Amniotic epithelial cell (primary cell): ENCODE results near the gene CARD10.
"Not testable (repeated sequence)": the region's sequence is repeated elsewhere in the genome, so short reads cannot be mapped to it uniquely, and the experiment has no call there.

ENCODE experiments used
- DNase-seq: peaks from one replicate; pipeline ENCODE4 v3.0.0-alpha.2; 2010; ENCODE audit warnings: low read depth

The CARD10 gene

DNA sequence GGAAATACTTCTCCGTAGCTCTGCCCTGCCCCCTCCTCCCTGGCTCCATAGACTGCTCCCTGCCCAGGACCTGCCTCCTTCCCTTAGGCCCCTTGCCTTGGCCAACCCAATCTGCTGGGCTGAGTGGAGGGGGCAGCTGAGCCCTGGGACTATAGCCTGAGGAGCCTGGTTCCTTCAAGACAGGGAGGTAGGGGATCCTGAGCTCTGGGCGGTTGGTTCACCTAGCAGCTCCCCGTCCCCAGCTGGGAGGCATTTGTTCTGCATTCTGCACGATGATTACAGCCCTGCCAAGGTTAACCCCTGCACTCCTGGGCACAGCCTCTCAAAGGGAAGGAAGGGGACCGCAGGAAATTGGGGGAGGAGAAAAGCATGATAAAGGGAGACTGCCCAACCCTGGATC is 37.5 kb upstream of the CARD10 start:
- DNase-seq = no peak

DNA sequence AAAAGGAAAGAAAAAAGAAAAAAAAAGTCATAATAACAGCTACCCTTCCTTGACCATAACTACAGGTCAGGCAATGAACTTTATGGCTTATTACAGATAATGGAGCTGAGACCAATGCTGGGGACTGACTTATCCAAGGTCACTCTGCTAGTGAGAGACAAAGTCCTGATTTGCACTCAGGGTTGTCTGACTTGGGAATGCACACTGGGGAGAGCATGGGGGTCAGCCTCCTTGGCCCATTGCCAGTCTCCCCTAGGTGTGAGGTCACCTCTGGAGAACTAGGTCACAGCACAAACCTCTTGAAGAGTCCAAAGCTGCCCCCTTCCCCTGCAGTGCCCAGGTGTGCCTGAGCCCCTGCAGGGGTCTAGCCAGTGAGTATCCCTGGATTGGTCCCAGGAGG is 35.8 kb upstream of the CARD10 start:
- DNase-seq = no peak

DNA sequence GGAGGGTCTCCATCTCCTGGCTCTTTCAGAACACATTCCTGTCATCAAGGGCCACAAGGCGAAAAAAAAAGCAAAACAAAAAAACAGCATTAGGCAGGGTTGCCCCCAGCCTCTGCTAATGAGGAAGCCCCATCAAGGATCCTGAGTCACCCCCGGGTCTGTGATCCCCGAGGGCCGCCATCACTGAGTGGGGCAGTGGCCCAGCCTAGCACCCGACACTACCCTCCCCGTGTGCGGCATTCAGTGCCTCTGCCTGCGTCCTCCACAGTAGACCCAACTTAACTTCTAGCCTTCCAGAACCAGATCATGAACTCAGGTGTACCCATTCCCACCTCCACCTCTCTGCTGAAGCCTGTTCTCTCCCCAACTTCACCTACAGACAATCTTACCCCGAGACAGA is 34.5 kb upstream of the CARD10 start:
- DNase-seq = no peak

DNA sequence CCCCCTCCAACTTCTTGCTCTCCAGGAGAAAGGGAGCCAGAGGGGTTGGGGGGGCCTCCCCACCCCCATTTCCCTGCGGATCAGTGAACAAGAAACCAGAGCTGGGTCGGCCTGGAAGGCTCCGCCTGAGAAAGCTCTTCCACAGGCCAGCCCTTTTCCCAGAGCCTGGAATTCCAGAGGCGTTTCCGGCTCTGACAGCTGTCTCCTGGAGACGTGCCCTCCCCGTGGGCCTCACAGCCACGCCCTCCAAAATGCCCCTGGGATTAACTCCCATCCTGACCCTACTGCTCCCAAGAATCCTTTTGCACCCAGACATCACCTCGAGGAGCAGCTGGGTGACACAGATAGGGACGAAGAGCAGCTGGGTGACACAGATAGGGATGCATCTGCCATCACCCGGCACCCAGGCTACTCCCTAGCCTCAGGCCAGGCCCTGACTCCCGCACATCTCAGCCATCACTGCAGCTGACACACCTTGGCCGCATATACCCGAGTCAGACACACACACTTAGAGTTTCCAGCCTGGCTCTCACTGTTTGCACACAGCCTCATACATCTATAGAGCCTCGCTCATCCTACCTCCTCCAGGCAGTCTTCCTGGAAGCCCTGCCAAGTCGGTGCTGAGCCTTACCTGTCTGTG is 33.4 kb upstream of the CARD10 start:
- DNase-seq = peak; percentile 68

DNA sequence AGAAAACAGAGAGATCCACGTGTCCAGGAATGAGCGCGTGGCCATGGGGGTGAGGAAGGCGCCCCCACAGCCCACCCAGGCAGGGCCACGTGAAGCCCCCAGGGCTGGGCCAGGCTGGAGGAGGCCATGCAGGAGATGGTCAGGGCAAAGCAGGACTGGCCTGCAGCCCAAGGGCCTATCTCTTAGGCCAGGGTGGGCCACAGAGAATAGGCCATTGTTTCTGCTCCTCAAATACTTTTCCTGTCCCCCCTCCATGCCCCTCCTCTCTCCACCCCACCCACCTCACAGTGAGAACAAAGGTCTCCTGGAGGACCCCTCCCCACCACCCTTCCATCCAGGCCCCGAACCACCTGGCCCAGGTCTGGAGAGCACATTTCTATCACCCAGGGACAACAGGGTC is 32.8 kb upstream of the CARD10 start:
- DNase-seq = no peak

DNA sequence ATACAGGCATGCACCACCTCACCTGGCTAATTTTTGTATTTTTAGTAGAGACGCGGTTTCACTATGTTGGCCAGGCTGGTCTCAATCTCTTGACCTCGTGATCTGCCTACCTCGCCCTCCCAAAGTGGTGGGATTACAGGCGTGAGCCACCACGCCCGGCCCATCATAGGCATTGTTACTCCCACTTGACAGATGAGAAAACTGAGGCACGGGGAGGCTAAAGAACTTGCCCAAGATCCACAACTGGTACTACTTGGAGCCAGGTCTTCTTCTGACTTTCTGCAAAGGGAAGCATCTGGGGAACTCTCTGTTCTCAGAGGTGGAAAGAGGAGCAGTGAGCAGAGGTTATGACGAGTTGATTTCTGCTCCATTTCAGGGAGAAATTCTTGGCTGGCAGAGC is 31.7 kb upstream of the CARD10 start:
- DNase-seq = peak; percentile 43

DNA sequence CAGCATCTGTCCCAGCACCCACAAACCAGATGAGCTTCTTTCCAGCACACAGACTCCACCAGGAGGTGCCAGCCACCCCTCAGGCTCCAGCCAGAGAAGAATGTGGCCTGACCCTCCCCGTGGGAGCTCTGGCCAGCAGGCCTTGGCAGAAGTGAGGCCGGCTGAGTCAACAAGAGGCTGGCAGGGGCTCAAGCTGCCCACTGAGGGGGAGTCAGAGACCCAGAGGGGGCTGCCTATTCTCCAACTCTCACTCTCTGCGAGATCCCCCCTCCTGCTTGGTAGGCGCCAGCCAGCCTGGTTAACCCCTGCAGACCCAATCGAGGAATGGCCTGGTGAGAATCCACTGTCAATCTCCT is 30.5 kb upstream of the CARD10 start:
- peak; percentile 89 for DNase-seq

DNA sequence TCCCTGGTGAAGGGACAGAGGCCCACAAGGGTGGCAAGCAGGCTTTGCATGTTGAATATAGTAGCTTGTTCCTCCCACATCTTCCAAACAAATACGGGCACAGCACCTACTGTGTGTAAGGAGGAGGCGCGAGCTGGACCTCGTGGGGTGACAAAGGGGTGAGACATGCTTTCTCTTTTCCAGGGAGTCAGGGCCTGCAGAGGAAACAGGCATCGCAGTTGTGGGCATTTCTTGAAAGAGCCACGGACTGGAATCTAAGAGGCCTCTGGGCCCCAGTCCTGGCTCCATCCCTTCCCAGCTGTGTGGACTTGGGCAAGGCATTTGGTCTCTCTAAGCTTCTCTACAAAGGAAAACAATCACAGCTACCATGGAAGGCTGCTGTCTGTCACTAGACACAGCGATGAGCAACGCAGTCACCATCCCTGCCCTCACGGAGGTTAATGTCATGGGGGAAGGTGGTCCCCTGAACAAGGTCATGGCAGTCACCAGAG is 28.1 kb upstream of the CARD10 start:
- DNase-seq = peak; percentile 48

DNA sequence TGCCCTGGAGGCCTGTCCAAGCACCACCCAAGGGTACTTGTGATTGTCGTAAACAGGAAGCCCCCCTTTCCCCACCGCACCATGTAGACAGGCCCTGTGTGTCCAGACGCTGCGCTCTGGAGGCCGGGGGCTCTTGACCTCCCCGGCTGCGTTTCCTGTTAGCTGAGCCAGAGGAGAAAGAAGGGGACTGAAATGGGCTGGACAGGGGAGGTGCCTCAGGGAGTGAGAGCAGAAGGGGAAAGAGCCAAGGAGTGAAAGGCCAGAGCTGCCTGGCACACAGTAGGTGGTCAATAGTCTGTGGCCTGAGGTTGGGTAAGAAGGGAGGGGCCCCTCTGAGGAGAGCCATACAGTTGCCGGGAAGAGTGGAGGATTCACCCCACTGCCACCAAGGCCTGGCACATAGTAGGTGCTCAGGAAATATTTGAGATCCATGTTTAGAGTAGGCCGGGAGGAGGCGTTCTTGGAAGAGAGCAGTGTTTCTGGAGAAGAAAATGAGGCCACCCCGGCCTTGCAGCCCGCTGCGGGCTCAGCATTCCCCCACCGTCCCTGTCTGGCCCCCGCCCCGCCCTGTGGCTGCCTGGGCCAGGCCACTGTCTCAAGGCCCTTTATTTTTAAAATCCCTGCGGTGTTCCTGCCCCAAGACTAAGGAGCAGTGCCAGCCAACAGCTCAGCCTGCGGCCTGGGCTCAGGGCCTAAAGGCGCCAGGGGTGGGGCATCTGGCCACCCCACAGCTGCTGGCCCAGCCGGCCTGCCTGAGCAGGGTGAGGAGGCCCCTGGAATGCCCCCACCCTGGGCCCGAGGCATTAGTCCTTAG is 27.4 kb upstream of the CARD10 start:
- peak; percentile 94 for DNase-seq

DNA sequence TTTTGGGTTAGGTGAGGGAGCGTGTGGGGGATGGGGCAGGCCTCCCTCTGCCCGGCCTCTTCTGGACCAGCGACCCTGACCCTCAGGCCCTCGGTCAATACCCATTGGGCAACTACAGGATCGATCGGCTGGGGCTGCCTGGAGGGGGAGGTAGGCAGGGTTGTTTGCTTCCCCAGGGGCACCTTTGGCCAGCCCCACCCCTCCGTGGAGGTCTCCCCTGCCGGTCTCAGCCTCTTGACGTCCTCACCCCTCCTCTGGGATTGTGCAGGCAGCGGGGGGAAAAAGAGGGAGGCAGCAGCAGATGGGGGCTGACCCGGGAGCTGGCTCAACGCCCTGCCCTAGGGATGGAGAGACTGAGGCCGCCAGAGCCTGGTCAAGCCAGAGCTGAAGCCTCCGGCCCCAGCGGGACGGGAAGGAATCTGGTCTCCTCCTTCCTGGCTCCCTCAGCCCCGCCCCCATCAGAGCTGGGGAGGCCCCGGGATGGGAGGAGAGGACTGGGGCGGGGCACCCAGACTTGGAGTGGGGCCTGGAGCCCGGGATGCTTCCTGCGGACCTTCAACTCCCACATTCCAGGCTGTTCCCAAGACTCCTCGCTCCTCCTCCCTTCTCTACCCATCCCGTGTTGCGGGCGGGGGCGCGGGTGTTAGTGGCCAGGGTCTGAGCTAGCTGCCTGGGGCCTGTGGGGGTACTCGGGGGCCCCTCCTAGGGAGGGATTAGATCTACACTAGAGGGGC is 26.7 kb upstream of the CARD10 start:
- peak; percentile 99 for DNase-seq

DNA sequence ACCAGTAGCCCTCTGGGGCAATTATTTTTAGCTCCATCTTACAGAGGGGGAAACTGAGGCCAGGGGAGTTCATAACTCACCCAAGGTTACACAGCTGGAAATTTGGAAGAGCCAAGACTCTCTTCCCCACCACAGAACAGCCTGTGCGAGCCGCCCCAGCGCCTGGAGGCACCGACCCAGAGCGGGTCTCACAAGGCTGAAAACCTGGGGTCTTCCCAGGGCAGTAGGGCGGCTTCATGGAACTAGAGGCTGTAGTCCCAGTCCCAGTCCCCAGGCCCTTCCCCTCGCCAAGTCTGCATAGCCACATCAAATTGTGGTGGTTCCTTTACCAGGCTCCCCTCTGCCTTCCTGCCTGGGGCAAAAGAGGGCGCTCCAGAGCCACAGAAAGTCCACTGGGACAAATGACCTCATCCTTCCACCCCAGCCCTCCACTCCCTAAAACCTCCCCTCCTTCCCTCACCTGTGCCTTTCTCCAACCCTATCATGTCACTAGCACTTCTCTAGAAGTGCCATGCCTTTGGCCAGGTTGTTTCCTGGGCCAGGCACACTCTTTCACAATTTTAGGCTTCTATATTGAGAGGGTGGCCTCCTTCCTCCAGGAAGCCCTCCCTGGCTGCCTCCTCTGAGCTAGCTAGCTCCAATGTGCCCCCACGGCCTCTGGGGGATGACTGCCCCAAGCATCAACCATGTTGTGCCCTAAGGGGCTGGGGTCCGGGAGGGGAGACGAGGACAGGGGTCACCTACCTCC is 25.9 kb upstream of the CARD10 start:
- DNase-seq = peak; percentile 58

DNA sequence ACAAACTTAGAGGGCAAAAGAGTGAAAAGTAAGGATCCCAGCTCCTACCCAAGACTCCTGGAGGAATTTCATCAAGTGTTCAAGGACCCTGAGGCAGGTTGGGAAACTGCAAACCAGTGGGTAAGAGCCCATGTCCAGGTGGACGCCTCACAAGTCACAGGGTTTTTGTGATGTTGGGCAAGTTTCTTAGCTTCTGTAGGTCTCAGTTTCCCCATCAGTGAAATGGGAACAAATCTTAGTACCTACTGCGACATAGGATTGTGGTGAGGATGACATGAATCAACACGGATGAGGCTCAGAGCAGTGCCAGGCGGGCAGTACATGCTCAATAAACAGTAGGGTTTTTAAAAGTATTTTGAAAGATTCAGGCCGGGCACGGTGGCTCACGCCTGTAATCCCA is 23.7 kb upstream of the CARD10 start:
- DNase-seq = no peak

DNA sequence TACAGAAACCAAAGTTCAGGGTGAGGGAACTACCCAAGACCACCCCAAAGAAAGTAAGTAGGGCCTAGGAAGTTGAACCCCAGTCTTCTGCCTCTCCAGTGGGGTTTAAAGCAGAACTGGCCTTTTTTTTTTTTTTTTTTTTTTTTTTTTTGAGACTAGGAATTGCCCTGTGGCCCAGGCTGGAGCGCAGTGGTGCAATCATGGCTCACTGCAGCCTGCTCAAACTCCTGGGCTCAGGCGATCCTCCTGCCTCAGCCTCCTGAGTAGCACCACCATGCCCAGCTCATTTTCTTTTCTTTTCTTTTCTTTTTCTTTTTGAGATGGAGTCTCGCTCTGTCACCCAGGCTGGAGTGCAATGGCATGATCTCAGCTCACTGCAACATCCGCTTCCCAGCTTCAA is 23.2 kb upstream of the CARD10 start:
- not testable (repeated sequence) for DNase-seq

DNA sequence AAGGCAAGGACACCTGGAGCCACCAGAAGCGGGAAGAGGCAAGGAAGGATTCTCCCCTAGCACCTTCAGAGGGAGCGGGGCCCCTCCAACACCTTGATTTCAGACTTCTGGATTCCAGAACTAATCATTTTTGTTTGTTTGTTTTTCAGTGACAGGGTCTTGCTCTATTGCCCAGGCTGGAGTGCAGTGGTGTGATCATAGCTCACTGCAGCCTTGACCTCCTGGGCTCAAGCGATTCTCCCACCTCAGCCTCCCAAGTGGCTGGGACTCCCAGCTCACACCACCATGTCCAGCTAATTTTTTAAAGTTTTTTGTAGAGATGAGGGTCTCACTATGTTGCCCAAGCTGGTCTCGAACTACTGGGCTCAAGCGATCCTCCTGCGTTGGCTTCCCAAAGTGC is 20.6 kb upstream of the CARD10 start:
- not testable (repeated sequence) for DNase-seq

DNA sequence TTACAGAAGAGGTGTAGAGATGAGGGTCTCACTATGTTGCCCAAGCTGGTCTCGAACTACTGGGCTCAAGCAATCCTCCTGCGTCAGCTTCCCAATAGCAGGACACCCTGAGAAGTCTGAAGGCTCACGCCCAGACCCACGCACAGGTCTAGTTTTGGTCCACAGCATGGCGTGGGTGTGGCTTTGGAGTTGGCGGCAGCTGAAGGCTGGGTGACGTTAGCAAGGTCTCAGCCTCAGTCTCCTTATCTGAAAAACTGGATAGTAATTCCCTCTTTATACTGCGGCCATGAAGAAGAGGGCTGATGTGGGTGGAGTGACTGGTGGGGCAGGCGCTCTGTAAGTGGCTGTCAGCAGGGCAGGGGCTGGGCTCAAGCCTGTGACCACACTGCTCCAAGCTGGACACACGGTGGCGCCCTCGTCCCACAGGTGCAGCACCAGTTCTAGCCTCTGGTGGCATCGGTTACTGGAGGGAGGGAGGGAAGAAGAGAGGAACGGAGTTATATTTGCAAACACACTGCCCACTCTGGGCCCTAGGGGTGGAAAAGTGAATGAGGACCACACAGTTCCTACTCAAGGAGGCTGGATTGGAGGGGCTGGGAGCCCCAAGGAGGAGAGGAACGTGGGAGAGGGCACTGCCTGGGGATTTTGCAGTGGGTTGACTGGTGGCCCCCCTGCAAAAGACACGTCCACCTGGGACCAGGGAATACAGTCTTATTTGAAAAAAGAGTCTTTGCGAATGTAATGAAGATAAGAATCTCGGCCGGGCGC is 19.6 kb upstream of the CARD10 start:
- DNase-seq = peak; percentile 91

DNA sequence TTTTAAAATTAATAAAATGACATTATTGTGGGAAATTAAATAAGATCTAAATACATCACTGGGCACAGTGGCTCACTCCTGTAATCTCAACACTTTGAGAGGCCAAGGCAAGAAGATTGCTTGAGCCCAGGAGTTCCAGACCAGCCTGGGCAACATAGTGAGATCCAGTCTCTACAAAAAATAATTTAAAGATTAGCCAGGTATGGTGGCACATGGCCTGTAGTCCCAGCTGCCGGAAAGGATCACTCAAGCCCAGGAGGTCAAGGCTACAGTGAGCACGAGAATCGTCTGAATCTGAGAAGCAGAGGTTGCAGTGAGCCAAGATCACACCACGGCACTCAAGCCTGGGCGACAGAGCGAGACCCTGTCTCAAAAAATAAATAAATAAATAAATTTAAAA is 15.9 kb upstream of the CARD10 start:
- DNase-seq = no peak

DNA sequence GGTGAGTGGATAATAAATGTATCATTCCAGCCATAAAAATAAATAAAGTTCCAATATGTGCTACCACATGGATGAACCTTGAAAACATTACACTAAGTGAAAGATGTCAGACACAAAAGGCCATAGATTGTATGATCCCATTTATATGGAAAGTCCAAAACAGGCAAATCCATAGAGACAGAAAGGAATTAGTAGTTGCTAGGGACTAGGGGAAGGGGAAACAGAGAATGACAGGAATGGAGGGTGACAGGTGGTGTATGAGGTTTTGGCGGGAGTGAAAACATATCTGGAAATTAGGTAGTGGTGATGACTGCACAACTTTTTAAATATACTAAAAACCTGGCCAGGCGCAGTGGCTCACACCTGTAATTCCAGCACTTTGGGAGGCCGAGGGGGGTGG is 15.2 kb upstream of the CARD10 start:
- no peak for DNase-seq

DNA sequence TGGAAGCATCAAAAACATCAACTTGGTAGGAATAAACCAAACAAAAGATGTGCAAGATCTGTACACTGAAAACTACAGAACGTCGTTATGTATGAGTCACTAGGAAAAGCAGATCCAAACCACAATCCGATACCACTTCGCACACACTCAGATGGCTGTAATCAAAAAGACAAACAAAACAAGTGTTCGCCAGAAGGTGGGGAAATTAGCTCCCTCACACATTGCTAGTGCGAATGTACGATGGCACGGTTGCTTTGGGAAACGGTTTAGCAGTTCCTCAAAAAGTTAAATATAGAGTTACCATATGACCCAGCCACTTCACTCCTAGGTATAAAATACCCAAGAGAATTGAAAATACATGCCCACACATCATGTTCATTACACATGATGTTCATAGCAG is 14.8 kb upstream of the CARD10 start:
- DNase-seq = peak; percentile 83

DNA sequence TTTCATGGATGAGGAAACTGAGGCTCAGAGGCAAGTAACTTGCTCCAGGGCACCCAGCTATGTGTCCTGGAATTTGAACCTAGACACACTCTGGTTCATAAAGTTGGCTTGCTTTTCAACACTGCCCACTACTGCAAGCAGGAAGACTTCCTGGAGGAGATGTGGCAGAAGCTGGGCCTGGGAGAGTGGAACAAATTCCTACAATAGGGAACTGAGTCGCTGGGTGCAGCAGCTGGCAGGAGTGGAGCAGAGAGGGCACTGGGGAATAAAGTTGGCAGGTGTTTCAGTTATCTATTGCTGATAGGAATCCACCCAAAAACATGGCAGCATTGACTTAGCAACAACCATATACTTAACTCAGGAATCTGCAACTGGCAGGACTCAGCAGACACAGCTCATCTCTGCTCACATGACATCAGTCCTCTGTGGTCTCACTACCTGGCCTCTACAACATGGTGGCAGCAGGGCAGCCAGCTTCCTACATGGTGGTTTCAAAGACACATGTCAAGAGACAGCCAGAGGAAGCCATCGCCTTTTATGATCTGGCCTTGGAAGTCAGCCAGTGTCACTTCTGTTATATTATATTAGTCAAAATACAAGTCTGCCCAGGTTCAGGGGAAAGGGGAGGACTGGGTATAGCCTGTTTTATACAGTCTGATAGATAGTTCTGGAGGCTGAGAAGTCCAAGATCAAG is 10.6 kb upstream of the CARD10 start:
- DNase-seq = no peak

DNA sequence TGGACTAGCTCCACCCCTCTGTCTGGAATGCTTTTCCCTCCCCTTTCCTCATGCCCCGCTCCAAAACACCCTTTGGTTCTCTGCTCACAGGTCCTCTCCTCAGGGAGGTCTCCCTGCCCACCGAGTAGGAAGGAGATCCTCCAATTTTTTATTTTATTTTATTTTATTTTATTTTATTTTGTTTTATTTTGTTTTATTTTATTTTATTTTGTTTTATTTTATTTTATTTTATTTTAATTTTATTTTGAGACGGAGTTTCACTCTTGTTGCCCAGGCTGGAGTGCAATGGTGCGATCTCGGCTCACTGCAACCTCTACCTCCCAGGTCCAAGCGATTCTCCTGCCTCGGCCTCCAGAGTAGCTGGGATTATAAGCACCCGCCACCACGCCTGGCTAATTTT is 8.7 kb upstream of the CARD10 start:
- not testable (repeated sequence) for DNase-seq
